K562 (cell line): Measurements from ENCODE around the gene GLI3.

Experiments used
- CTCF ChIP-seq, 3 experiments: IDR thresholded peaks in 2 of 3; conservative IDR thresholded peaks in 1 of 3; 2 replicates each; pipeline ENCODE4 v1.5.1; 2011 to 2012; ENCODE audit warnings: low read length in 3 of 3, mild to moderate bottlenecking in 3 of 3, control low read depth in 2 of 3, improper control_type of control experiment in 1 of 3, inconsistent platforms in 1 of 3, low read depth in 1 of 3, mixed read lengths in 1 of 3, moderate library complexity in 1 of 3; ENCODE audit not compliant: insufficient read depth in 2 of 3
- THRA ChIP-seq: fragments of 450-650 bp; IDR thresholded peaks from 2 replicates; pipeline ENCODE4 v1.6.1; 2017; ENCODE audit warnings: mild to moderate bottlenecking, moderate library complexity

GRCh38 chr7:42221304-42221703 is 15.7 kb downstream of the GLI3 start:
- TF ChIP-seq THRA (no peak), CTCF (IDR thresholded peaks at IDR 0.05 in 2 of 3, conservative IDR thresholded peaks at IDR 0.05 in 1 of 3; ENCODE audit: insufficient read depth in 2 of 3, low read depth in 1 of 3, low read length in 3 of 3) (no peak)
